Nephron progenitor cell (in vitro differentiated cells): ENCODE measurements around the gene POLE4.

Experiments
- DNase-seq: peaks from one replicate; pipeline ENCODE4 v3.0.0; 2021
- H3K27ac Mint-ChIP-seq: 2 replicates; pipeline ENCODE4 v1.8.0; 2021; ENCODE audit warnings: mild to moderate bottlenecking, moderate library complexity, mixed read lengths
- H3K27me3 Mint-ChIP-seq: 2 replicates; pipeline ENCODE4 v1.8.0; 2021; ENCODE audit warnings: mild to moderate bottlenecking, low read depth, mixed read lengths; ENCODE audit not compliant: poor library complexity
- H3K36me3 Mint-ChIP-seq: 2 replicates; pipeline ENCODE4 v1.8.0; 2021; ENCODE audit warnings: low read depth, mixed read lengths
- H3K4me1 Mint-ChIP-seq: 2 replicates; pipeline ENCODE4 v1.8.0; 2021; ENCODE audit warnings: mixed read lengths
- H3K4me3 Mint-ChIP-seq: 2 replicates; pipeline ENCODE4 v1.8.0; 2021; ENCODE audit warnings: mild to moderate bottlenecking, moderate library complexity, mixed read lengths
- H3K9me3 Mint-ChIP-seq: 2 replicates; pipeline ENCODE4 v1.8.0; 2021; ENCODE audit warnings: mild to moderate bottlenecking, moderate library complexity, mixed read lengths
- TF ChIP-seq, protein P1 (sequence below): fragments of 200-600 bp; sonication (generic); IDR thresholded peaks from 2 replicates; pipeline ENCODE4 v1.5.0; 2021; ENCODE audit warnings: antibody characterized with exemption

Gene POLE4

DNA sequence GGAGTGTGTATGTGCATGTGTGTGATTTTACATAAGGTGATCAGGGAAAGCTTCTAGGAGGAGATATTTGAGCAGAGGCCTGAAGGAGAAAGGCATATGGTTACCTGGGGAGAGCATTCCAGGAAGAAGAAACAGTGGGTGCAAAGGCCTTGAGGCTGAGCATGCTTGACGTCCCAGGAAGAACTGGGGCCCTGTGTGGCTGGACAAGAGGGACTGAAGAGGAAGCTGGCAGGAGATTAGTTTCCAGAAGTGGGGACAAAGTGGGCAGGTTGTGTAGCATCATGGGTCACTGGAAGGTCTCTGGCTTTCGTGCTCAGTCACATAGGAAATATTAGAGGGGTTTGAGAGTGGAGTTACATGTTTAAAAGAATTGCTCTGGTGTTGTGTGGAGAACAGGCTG, 42.0 kb upstream of the POLE4 start:
- Mint-ChIP-seq H3K36me3 (no peaks in the 10 kb centered on the region), H3K9me3 (no peaks in the 10 kb centered on the region), H3K27me3 (peaks cover 28% of the 10 kb centered on the region), H3K27ac (no peak overlapping the region), H3K4me1 (no peaks in the 10 kb centered on the region), H3K4me3 (no peak overlapping the region)
- no peak for DNase-seq
- TF ChIP-seq, protein P1, sequence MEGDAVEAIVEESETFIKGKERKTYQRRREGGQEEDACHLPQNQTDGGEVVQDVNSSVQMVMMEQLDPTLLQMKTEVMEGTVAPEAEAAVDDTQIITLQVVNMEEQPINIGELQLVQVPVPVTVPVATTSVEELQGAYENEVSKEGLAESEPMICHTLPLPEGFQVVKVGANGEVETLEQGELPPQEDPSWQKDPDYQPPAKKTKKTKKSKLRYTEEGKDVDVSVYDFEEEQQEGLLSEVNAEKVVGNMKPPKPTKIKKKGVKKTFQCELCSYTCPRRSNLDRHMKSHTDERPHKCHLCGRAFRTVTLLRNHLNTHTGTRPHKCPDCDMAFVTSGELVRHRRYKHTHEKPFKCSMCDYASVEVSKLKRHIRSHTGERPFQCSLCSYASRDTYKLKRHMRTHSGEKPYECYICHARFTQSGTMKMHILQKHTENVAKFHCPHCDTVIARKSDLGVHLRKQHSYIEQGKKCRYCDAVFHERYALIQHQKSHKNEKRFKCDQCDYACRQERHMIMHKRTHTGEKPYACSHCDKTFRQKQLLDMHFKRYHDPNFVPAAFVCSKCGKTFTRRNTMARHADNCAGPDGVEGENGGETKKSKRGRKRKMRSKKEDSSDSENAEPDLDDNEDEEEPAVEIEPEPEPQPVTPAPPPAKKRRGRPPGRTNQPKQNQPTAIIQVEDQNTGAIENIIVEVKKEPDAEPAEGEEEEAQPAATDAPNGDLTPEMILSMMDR, result no peak

DNA sequence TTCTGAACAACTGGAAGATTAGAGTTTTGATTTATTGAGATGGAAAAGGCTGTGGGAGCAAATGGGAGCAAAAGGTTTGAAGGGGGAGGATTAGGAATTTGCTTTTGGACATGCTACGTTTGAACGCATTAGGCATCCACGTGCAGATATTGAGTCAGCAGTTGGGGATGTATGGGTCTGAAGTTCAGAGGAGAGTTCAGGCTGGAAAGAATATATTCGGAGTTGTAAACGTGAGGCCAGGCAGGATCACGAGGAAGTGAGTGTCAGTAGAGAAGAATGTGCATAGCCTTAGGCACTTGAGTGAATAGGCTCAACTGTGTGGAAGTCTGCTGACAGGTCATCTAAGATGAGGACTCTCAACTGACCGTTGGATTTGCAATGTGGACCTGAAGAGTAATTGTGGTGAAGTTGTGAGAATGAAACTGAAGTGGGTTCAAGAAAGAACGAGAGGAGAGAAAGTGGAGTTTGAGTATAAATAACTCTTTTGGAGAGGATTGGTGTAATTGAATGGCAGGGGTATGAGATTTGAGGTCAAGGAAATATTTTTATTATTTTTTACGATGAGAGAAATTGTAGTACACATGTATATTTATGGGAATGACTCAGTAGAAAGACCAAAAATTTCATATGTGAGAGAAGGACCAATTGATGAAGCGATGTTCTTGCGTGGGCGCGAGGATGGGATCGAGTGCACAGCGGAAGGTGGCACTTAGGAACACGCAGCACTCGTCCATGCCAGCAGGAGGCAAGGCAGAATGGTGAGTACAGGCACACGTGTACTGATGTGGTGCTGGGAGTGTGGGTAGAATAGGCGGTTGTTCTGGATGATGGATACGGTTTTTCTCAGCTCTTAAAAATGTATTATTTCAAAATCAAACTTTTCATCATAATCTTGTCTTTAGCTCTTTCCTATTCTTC, 40.5 kb upstream of the POLE4 start:
- Mint-ChIP-seq H3K9me3 (no peaks in the 10 kb centered on the region), H3K4me3 (no peak overlapping the region), H3K27me3 (peaks cover 37% of the 10 kb centered on the region), H3K36me3 (no peaks in the 10 kb centered on the region), H3K4me1 (no peaks in the 10 kb centered on the region), H3K27ac (no peak overlapping the region)
- TF ChIP-seq, protein P1, result peak; percentile 19
- DNase-seq, result no peak

DNA sequence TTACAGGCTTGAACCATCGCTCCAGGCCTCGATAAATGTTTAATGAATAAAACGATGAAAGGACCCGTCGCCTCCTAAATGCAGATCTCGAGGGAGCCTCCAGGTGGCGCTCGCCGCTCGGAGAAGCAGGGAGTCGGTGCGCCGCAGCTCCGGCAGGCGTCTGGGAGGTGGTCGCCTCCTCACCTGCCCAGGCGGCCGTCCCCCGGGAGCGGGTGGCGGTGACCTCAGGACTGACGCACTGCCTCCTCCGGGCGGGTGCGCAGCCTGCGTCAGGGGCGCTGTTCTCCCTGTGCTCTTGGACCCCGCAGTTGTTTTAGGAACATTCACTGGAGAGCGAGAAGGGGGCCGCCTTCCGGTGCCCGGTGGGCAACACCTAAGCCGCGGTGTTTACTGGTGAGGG, 38.6 kb upstream of the POLE4 start:
- no peaks in the 10 kb centered on the region for H3K9me3 Mint-ChIP-seq

DNA sequence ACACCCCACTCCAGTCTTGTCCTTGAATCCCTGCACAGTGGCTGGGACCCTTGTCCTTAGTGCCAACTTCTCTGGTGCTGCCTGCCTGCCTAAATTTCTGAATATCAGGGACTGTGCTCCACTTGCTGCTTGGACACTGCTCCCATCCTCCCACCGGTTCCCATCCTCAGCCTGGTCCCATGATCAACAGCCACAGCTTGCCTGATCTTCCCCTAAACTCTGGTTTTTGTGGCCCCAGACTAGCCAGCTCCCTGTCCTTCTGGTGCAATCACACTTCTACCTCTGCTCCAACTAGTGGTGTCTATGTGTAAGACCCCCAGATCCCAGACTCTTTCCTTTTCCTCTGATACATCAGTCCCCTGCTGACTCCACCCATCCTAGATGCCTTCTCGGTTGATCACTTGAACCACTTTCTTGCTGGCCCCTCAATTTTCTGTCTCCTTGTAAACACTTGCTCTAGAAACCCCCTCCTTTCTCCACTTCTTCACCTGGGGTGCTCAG, 37.2 kb upstream of the POLE4 start:
- Mint-ChIP-seq H3K27ac (no peak overlapping the region), H3K36me3 (no peaks in the 10 kb centered on the region), H3K9me3 (no peaks in the 10 kb centered on the region), H3K4me3 (peak overlapping the region; percentile 18), H3K4me1 (peaks cover 5% of the 10 kb centered on the region), H3K27me3 (peaks cover 41% of the 10 kb centered on the region)
- TF ChIP-seq, protein P1, result no peak
- no peak for DNase-seq

More for the DNA sequence above, 38.6 kb upstream of the POLE4 start:
- Mint-ChIP-seq H3K36me3 (no peaks in the 10 kb centered on the region), H3K27me3 (peaks cover 41% of the 10 kb centered on the region), H3K4me1 (no peaks in the 10 kb centered on the region), H3K27ac (no peak overlapping the region), H3K4me3 (peak overlapping the region; percentile 69)
- DNase-seq, result peak; percentile 90
- TF ChIP-seq, protein P1, result peak; percentile 91

DNA sequence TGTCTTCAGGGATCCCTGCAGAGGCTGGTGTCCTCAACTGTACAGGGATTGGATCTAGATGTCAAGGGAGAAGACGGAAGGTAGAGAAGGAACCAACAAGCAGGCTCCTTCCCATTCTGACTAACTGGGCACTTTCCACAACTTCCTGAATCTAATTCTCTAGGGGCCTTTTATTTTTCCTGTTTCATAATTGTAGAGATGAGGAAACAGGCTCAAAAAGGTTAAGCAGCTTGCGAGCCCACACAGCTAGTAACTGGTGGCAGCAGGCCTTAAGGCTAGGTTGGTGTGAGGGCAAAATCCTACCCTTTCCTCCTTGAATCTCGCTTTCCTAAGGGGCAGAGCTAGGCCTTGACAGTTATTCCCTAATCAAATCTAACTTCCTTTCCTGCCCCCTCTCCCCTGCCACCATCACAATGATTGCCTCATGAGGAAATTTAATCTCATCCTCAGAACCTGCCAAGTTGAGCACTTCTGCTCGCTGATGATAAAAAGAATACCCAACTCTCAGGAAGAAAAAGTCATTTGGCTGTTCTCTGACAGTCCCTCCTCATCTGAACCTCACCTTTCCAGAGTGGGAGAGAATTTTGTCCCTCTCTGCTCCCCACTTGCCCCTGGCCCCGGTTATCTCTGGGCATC, 35.7 kb upstream of the POLE4 start:
- Mint-ChIP-seq H3K27ac (no peak overlapping the region), H3K4me1 (peaks cover 5% of the 10 kb centered on the region), H3K27me3 (peaks cover 37% of the 10 kb centered on the region), H3K9me3 (no peaks in the 10 kb centered on the region), H3K4me3 (no peak overlapping the region), H3K36me3 (no peaks in the 10 kb centered on the region)
- no peak for DNase-seq
- TF ChIP-seq, protein P1, result no peak
